HepG2 (cell line): ENCODE data around the gene SMYD5. TPM values are rescaled to one million over a fixed set of nuclear protein-coding genes. Genes with fewer than 3 reads are reported as not detected.

Experiments used
- ATAD3A ChIP-seq: sonication (generic); formaldehyde crosslinking; IDR thresholded peaks from 2 replicates; pipeline ENCODE4 v1.4.0; 2020; ENCODE audit warnings: missing genetic modification reagents
- CCDC6 ChIP-seq: sonication (generic); formaldehyde crosslinking; IDR thresholded peaks from 2 replicates; pipeline ENCODE4 v1.8.1; 2022; ENCODE audit warnings: mild to moderate bottlenecking, missing genetic modification reagents, moderate library complexity
- HOXA7 ChIP-seq: sonication (generic); formaldehyde crosslinking; IDR thresholded peaks from 2 replicates; pipeline ENCODE4 v1.8.1; 2022; ENCODE audit warnings: mild to moderate bottlenecking, missing genetic modification reagents, moderate library complexity
- MAX ChIP-seq: IDR thresholded peaks from 2 replicates; pipeline ENCODE4 v1.6.1; 2012; ENCODE audit warnings: inconsistent platforms
- MXD1 ChIP-seq: sonication (generic); formaldehyde crosslinking; IDR thresholded peaks from 2 replicates; pipeline ENCODE4 v1.4.0; 2020; ENCODE audit warnings: mild to moderate bottlenecking, missing genetic modification reagents
- NKX3-1 ChIP-seq: sonication (generic); formaldehyde crosslinking; IDR thresholded peaks from 2 replicates; pipeline ENCODE4 v1.5.0; 2020; ENCODE audit warnings: missing genetic modification reagents
- RARG ChIP-seq: sonication (generic); formaldehyde crosslinking; IDR thresholded peaks from 2 replicates; pipeline ENCODE4 v1.4.0; 2020; ENCODE audit warnings: low read depth, mild to moderate bottlenecking, missing genetic modification reagents
- TARDBP ChIP-seq: sonication (generic); formaldehyde crosslinking; IDR thresholded peaks from 2 replicates; pipeline ENCODE4 v1.8.0; 2022; ENCODE audit warnings: mild to moderate bottlenecking, missing genetic modification reagents
- ZBTB10 ChIP-seq: sonication (generic); formaldehyde crosslinking; IDR thresholded peaks from 2 replicates; pipeline ENCODE4 v1.4.0; 2020; ENCODE audit warnings: missing genetic modification reagents, borderline replicate concordance
- ZEB1 ChIP-seq: IDR thresholded peaks from 2 replicates; pipeline ENCODE4 v1.6.1; 2012; ENCODE audit warnings: mild to moderate bottlenecking, low read depth, inconsistent platforms; ENCODE audit not compliant: insufficient replicate concordance
- ZFP36 ChIP-seq: fragments of 150-350 bp; IDR thresholded peaks from 2 replicates; pipeline ENCODE4 v1.6.1; 2018; ENCODE audit warnings: borderline replicate concordance, low read length, low read depth; ENCODE audit not compliant: partially characterized antibody
- ZNF484 ChIP-seq: sonication (generic); formaldehyde crosslinking; IDR thresholded peaks from 2 replicates; pipeline ENCODE4 v1.5.1; 2020; ENCODE audit warnings: mild to moderate bottlenecking, low read depth, missing genetic modification reagents, borderline replicate concordance
- ZNF703 ChIP-seq: sonication (generic); formaldehyde crosslinking; IDR thresholded peaks from 2 replicates; pipeline ENCODE4 v1.5.1; 2020; ENCODE audit warnings: missing genetic modification reagents, mild to moderate bottlenecking, moderate library complexity, borderline replicate concordance
- ZNF772 ChIP-seq: sonication (generic); formaldehyde crosslinking; IDR thresholded peaks from 2 replicates; pipeline ENCODE4 v1.5.0; 2020; ENCODE audit warnings: mild to moderate bottlenecking, missing genetic modification reagents
- polyA plus RNA-seq, 8 experiments: library from polyadenylated mRNA; depleted of rRNA in 3 of 8; stranded (reverse) in 7 of 8; unstranded in 1 of 8; fragments of >200 nt; fragmentation: Illumina TruSeq in 4 of 8; extraction: Trizol in 4 of 8; gene quantifications; 2 replicates each; pipeline versions ENCODE4 v1.2.1 to v1.2.3, GENCODE V29; 2011 to 2016; ENCODE audit warnings: low read depth in 4 of 8, missing spikeins in 1 of 8, mixed read lengths in 1 of 8; ENCODE audit not compliant: insufficient read depth in 1 of 8
- total RNA-seq, 5 experiments: library from RNA; depleted of rRNA; stranded (reverse); fragments of >200 nt; fragmentation: Illumina TruSeq; extraction: Trizol; gene quantifications; 2 replicates each; pipeline ENCODE4 v1.2.3, GENCODE V29; 2016; ENCODE audit warnings: low read depth in 1 of 5
- TF ChIP-seq, protein P1 (sequence below): sonication (generic); formaldehyde crosslinking; IDR thresholded peaks from 2 replicates; pipeline ENCODE4 v1.4.0; 2020; ENCODE audit warnings: missing genetic modification reagents
- TF ChIP-seq, protein P2 (sequence below): IDR thresholded peaks from 2 replicates; pipeline ENCODE4 v1.6.1; 2016

SMYD5 gene
- total and polyA plus RNA-seq, 2 of the 13 experiments (the other 11 are each of a cell fraction or from before 2014, with no cell fraction given) = 55.8 to 70.4 TPM

GRCh38 chr2:73214120-73215035, at the start of gene SMYD5 (continued):
- peak; percentile 7; the same call in 1 of the 2 replicates for TF ChIP-seq TARDBP (CRISPR knock-in tag)
- TF ChIP-seq ZNF772 = peak; percentile 60; the same call in 1 of the 2 replicates
- no peak; the same call in none of the 2 replicates for TF ChIP-seq CCDC6
- TF ChIP-seq ZFP36 = no peak
- peak; percentile 30; the same call in 1 of the 2 replicates for TF ChIP-seq ZNF484 (CRISPR knock-in tag)
- TF ChIP-seq MAX = peak; percentile 99
- peak; percentile 74 for TF ChIP-seq NKX3-1 (CRISPR knock-in tag)
- TF ChIP-seq, protein P1, sequence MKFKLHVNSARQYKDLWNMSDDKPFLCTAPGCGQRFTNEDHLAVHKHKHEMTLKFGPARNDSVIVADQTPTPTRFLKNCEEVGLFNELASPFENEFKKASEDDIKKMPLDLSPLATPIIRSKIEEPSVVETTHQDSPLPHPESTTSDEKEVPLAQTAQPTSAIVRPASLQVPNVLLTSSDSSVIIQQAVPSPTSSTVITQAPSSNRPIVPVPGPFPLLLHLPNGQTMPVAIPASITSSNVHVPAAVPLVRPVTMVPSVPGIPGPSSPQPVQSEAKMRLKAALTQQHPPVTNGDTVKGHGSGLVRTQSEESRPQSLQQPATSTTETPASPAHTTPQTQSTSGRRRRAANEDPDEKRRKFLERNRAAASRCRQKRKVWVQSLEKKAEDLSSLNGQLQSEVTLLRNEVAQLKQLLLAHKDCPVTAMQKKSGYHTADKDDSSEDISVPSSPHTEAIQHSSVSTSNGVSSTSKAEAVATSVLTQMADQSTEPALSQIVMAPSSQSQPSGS = no peak; the same call in 1 of the 2 replicates
- TF ChIP-seq RARG = peak; percentile 59; the same call in 1 of the 2 replicates
- TF ChIP-seq, protein P2, sequence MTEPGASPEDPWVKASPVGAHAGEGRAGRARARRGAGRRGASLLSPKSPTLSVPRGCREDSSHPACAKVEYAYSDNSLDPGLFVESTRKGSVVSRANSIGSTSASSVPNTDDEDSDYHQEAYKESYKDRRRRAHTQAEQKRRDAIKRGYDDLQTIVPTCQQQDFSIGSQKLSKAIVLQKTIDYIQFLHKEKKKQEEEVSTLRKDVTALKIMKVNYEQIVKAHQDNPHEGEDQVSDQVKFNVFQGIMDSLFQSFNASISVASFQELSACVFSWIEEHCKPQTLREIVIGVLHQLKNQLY (CRISPR knock-in tag) = no peak; the same call in 1 of the 2 replicates
- no peak for TF ChIP-seq ATAD3A (CRISPR knock-in tag)
- peak; percentile 100; the same call in 1 of the 2 replicates for TF ChIP-seq MXD1 (CRISPR knock-in tag)
- peak; percentile 60; the same call in 1 of the 2 replicates for TF ChIP-seq ZBTB10 (CRISPR knock-in tag)
- TF ChIP-seq ZNF703 (CRISPR knock-in tag) = no peak
- no peak for TF ChIP-seq ZEB1
- no peak for TF ChIP-seq HOXA7 (CRISPR knock-in tag)
